Measurements from ENCODE around the gene PPP1R37. TPM values are rescaled to one million over a fixed set of nuclear protein-coding genes. Genes with fewer than 3 reads are reported as not detected.
A peak's percentile ranks its signal among the peaks of the same experiment; 100 is the strongest.

The PPP1R37 gene
- total RNA-seq, 3 donors from 2014 or later (not counting 1 experiment from before 2014, with no cell fraction given), result 23.8 to 29.3 (median 25.0) TPM

- no peaks in the 10 kb centered on the region for H3K36me3 Mint-ChIP-seq
- peaks cover 0 to 15% of the 10 kb centered on the region in 2 donors for H3K4me1 Mint-ChIP-seq
- DNase-seq (peak in 1 of 2 donors; percentile 73), ATAC-seq (peak; percentile 73 to 86 (median 83))
- no peak overlapping the region for H3K4me3 ChIP-seq (ENCODE audit: low read length)
- no peaks in the 10 kb centered on the region for H3K27me3 Mint-ChIP-seq (ENCODE audit: low read depth in 2 of 2)
- no peak overlapping the region for H3K4me3 Mint-ChIP-seq
- H3K9me3 Mint-ChIP-seq, result peaks cover 0 to 3% of the 10 kb centered on the region in 2 donors
- peak; percentile 64 for TF ChIP-seq CTCF (IDR thresholded peaks at IDR 0.05)
- no peaks in the 10 kb centered on the region for H3K9me3 ChIP-seq (ENCODE audit: control insufficient read depth, insufficient read depth, low read length)
- H3K36me3 ChIP-seq (ENCODE audit: control insufficient read depth, insufficient read depth, low read length), result no peaks in the 10 kb centered on the region
- intact Hi-C loops (cut with micrococcal nuclease), result no loop called here
- peaks cover 5% of the 10 kb centered on the region for H3K4me1 ChIP-seq (ENCODE audit: control insufficient read depth, insufficient read depth, low read length)
- no peak overlapping the region for H3K27ac Mint-ChIP-seq
- no peak overlapping the region for H3K27ac ChIP-seq (ENCODE audit: low read length)
- H3K27me3 ChIP-seq (ENCODE audit: control insufficient read depth, insufficient read depth, low read length), result no peaks in the 10 kb centered on the region
- 38% methylated on average over 11 of the region's 12 CpGs for WGBS (ENCODE audit: insufficient coverage)
Measured at GRCh38 chr19:45187421-45188100, 94.6 kb downstream of the PPP1R37 start.

- Mint-ChIP-seq H3K36me3 (no peaks in the 10 kb centered on the region), H3K27me3 (ENCODE audit: low read depth in 2 of 2) (no peaks in the 10 kb centered on the region), H3K4me3 (no peak overlapping the region), H3K4me1 (peaks cover 0 to 6% of the 10 kb centered on the region in 2 donors), H3K27ac (no peak overlapping the region), H3K9me3 (peaks cover 0 to 3% of the 10 kb centered on the region in 2 donors)
- ATAC-seq (no peak), DNase-seq (no peak)
- no peak overlapping the region for H3K4me3 ChIP-seq (ENCODE audit: low read length)
- TF ChIP-seq CTCF (IDR thresholded peaks at IDR 0.05), result no peak
- intact Hi-C loops (cut with micrococcal nuclease), result no loop called here
- no peaks in the 10 kb centered on the region for H3K9me3 ChIP-seq (ENCODE audit: control insufficient read depth, insufficient read depth, low read length)
- H3K36me3 ChIP-seq (ENCODE audit: control insufficient read depth, insufficient read depth, low read length), result no peaks in the 10 kb centered on the region
- no CpG with 5 or more reads among the region's 1 CpG for WGBS (ENCODE audit: insufficient coverage)
- peaks cover 5% of the 10 kb centered on the region for H3K4me1 ChIP-seq (ENCODE audit: control insufficient read depth, insufficient read depth, low read length)
- no peak overlapping the region for H3K27ac ChIP-seq (ENCODE audit: low read length)
- no peaks in the 10 kb centered on the region for H3K27me3 ChIP-seq (ENCODE audit: control insufficient read depth, insufficient read depth, low read length)
Measured at GRCh38 chr19:45189971-45190370, 97.0 kb downstream of the PPP1R37 start.

GRCh38 chr19:45191375-45191774, 98.4 kb downstream of the PPP1R37 start:
- TF ChIP-seq CTCF (IDR thresholded peaks at IDR 0.05), result no peak
- H3K9me3 ChIP-seq (ENCODE audit: control insufficient read depth, insufficient read depth, low read length), result no peaks in the 10 kb centered on the region
- no peak overlapping the region for H3K4me3 ChIP-seq (ENCODE audit: low read length)
- intact Hi-C loops (cut with micrococcal nuclease), result no loop called here
- 91% methylated on average over 3 of the region's 4 CpGs for WGBS (ENCODE audit: insufficient coverage)
- Mint-ChIP-seq H3K4me3 (no peak overlapping the region), H3K36me3 (no peaks in the 10 kb centered on the region), H3K9me3 (peaks cover 0 to 3% of the 10 kb centered on the region in 2 donors), H3K27ac (no peak overlapping the region), H3K4me1 (no peaks in the 10 kb centered on the region), H3K27me3 (ENCODE audit: low read depth in 2 of 2) (no peaks in the 10 kb centered on the region)
- ATAC-seq (no peak), DNase-seq (no peak)
- H3K36me3 ChIP-seq (ENCODE audit: control insufficient read depth, insufficient read depth, low read length), result no peaks in the 10 kb centered on the region
- H3K4me1 ChIP-seq (ENCODE audit: control insufficient read depth, insufficient read depth, low read length), result peaks cover 5% of the 10 kb centered on the region
- no peaks in the 10 kb centered on the region for H3K27me3 ChIP-seq (ENCODE audit: control insufficient read depth, insufficient read depth, low read length)
- H3K27ac ChIP-seq (ENCODE audit: low read length), result no peak overlapping the region

GRCh38 chr19:45195764-45196163, 102.8 kb downstream of the PPP1R37 start:
- intact Hi-C loops (cut with micrococcal nuclease), result no loop called here
- TF ChIP-seq CTCF (IDR thresholded peaks at IDR 0.05), result no peak
- H3K27ac Mint-ChIP-seq, result no peak overlapping the region

More at GRCh38 chr19:45195764-45196163, 102.8 kb downstream of the PPP1R37 start:
- ATAC-seq, result no peak
- Mint-ChIP-seq H3K36me3 (no peaks in the 10 kb centered on the region), H3K4me3 (no peak overlapping the region), H3K9me3 (no peaks in the 10 kb centered on the region), H3K4me1 (no peaks in the 10 kb centered on the region), H3K27me3 (ENCODE audit: low read depth in 2 of 2) (no peaks in the 10 kb centered on the region)
- 90% methylated on average over 6 of the region's 6 CpGs for WGBS (ENCODE audit: insufficient coverage)
- Histone ChIP-seq H3K27ac (ENCODE audit: low read length) (no peak overlapping the region), H3K36me3 (ENCODE audit: control insufficient read depth, insufficient read depth, low read length) (no peaks in the 10 kb centered on the region), H3K27me3 (ENCODE audit: control insufficient read depth, insufficient read depth, low read length) (no peaks in the 10 kb centered on the region), H3K4me3 (ENCODE audit: low read length) (no peak overlapping the region), H3K4me1 (ENCODE audit: control insufficient read depth, insufficient read depth, low read length) (no peaks in the 10 kb centered on the region), H3K9me3 (ENCODE audit: control insufficient read depth, insufficient read depth, low read length) (no peaks in the 10 kb centered on the region)
- DNase-seq, result no peak

Data from natural killer cell (primary cell).